DND-41 (cell line): ENCODE measurements around the gene SAMD4A.

ENCODE experiments used
- ATAC-seq: fragments of 200-7000 bp; cut with Tn5 transposase; 3 replicates; pipeline ENCODE4 v1.9.1; 2021; ENCODE audit warnings: low read depth; ENCODE audit not compliant: insufficient read depth
- DNase-seq: peaks from one replicate; pipeline ENCODE4 v3.0.0-alpha.2; 2020
- H2AFZ ChIP-seq: 2 replicates; pipeline ENCODE4 v1.6.0; 2012; ENCODE audit warnings: low read depth, low read length
- H3K27ac ChIP-seq: 2 replicates; pipeline ENCODE4 v1.5.1; 2012; ENCODE audit warnings: low read length, inconsistent platforms
- H3K27me3 ChIP-seq: fragments of 200-600 bp; sonication (generic); 2 replicates; pipeline ENCODE4 v1.6.0; 2012; ENCODE audit warnings: low read length, mild to moderate bottlenecking, inconsistent platforms; ENCODE audit not compliant: insufficient read depth, poor library complexity
- H3K36me3 ChIP-seq: 2 replicates; pipeline ENCODE4 v1.5.1; 2012; ENCODE audit warnings: low read length, inconsistent platforms; ENCODE audit not compliant: insufficient read depth
- H3K4me1 ChIP-seq: 2 replicates; pipeline ENCODE4 v1.5.1; 2012; ENCODE audit warnings: mild to moderate bottlenecking, low read length; ENCODE audit not compliant: insufficient read depth
- H3K4me2 ChIP-seq: 2 replicates; pipeline ENCODE4 v1.6.0; 2012; ENCODE audit warnings: mild to moderate bottlenecking, moderate library complexity, low read length, inconsistent platforms; ENCODE audit not compliant: insufficient read depth
- H3K4me3 ChIP-seq, 2 experiments: fragments of 200-600 bp in 1 of 2; shearing (Covaris generic) in 1 of 2; 2 replicates each; pipeline ENCODE4 v1.5.1; 2012 to 2016; ENCODE audit warnings: inconsistent platforms in 2 of 2, low read length in 2 of 2, mild to moderate bottlenecking in 2 of 2, low read depth in 1 of 2, moderate library complexity in 1 of 2
- H3K79me2 ChIP-seq: 2 replicates; pipeline ENCODE4 v1.6.0; 2012; ENCODE audit warnings: low read length, inconsistent platforms; ENCODE audit not compliant: insufficient read depth
- H3K9ac ChIP-seq: 2 replicates; pipeline ENCODE4 v1.6.0; 2012; ENCODE audit warnings: low read depth, mild to moderate bottlenecking, inconsistent platforms, low read length, moderate library complexity
- H3K9me3 ChIP-seq: 2 replicates; pipeline ENCODE4 v1.5.1; 2012; ENCODE audit warnings: low read length, moderate library complexity, mild to moderate bottlenecking, inconsistent platforms; ENCODE audit not compliant: insufficient read depth, severe bottlenecking
- H4K20me1 ChIP-seq: 2 replicates; pipeline ENCODE4 v1.6.0; 2012; ENCODE audit warnings: low read length; ENCODE audit not compliant: insufficient read depth
- EZH2 ChIP-seq: IDR thresholded peaks from 3 replicates; pipeline ENCODE4 v1.6.1; 2012; ENCODE audit warnings: borderline replicate concordance, low read depth, mild to moderate bottlenecking, moderate library complexity, low read length, inconsistent platforms; ENCODE audit not compliant: severe bottlenecking
- TF ChIP-seq, protein P1 (sequence below): IDR thresholded peaks from 2 replicates; pipeline ENCODE4 v1.5.1; 2012; ENCODE audit warnings: borderline replicate concordance, low read length, moderate library complexity, mild to moderate bottlenecking; ENCODE audit not compliant: poor library complexity, severe bottlenecking; ENCODE audit errors: extremely low read depth

The SAMD4A gene

GRCh38 chr14:54610051-54610977 lies 43.4 kb downstream of the SAMD4A start:
- H3K36me3 ChIP-seq, result no peaks in the 10 kb centered on the region
- ATAC-seq (no peak), DNase-seq (no peak)
- H3K4me1 ChIP-seq, result no peaks in the 10 kb centered on the region
- no peak for TF ChIP-seq EZH2
- TF ChIP-seq, protein P1, sequence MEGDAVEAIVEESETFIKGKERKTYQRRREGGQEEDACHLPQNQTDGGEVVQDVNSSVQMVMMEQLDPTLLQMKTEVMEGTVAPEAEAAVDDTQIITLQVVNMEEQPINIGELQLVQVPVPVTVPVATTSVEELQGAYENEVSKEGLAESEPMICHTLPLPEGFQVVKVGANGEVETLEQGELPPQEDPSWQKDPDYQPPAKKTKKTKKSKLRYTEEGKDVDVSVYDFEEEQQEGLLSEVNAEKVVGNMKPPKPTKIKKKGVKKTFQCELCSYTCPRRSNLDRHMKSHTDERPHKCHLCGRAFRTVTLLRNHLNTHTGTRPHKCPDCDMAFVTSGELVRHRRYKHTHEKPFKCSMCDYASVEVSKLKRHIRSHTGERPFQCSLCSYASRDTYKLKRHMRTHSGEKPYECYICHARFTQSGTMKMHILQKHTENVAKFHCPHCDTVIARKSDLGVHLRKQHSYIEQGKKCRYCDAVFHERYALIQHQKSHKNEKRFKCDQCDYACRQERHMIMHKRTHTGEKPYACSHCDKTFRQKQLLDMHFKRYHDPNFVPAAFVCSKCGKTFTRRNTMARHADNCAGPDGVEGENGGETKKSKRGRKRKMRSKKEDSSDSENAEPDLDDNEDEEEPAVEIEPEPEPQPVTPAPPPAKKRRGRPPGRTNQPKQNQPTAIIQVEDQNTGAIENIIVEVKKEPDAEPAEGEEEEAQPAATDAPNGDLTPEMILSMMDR, result no peak
- no peak overlapping the region for H3K27ac ChIP-seq
- H2AFZ ChIP-seq, result no peak overlapping the region
- H3K27me3 ChIP-seq, result peaks cover 12% of the 10 kb centered on the region
- no peak overlapping the region for H3K4me2 ChIP-seq
- H3K4me3 ChIP-seq, result no peak overlapping the region
- no peaks in the 10 kb centered on the region for H3K9me3 ChIP-seq
- no peak overlapping the region for H3K9ac ChIP-seq
- H4K20me1 ChIP-seq, result no peaks in the 10 kb centered on the region
- H3K79me2 ChIP-seq, result no peaks in the 10 kb centered on the region

GRCh38 chr14:54614296-54614695 lies 47.4 kb downstream of the SAMD4A start:
- DNase-seq (no peak), ATAC-seq (no peak)
- H3K4me3 ChIP-seq, result no peak overlapping the region
- no peak for TF ChIP-seq EZH2
- TF ChIP-seq, protein P1, result no peak
- no peaks in the 10 kb centered on the region for H3K79me2 ChIP-seq
- H3K36me3 ChIP-seq, result no peaks in the 10 kb centered on the region
- no peaks in the 10 kb centered on the region for H3K9me3 ChIP-seq
- no peak overlapping the region for H3K9ac ChIP-seq
- H3K4me2 ChIP-seq, result no peak overlapping the region
- no peak overlapping the region for H3K27ac ChIP-seq
- no peaks in the 10 kb centered on the region for H3K4me1 ChIP-seq
- H2AFZ ChIP-seq, result no peak overlapping the region
- H3K27me3 ChIP-seq, result peaks cover 21% of the 10 kb centered on the region
- no peaks in the 10 kb centered on the region for H4K20me1 ChIP-seq

DNA sequence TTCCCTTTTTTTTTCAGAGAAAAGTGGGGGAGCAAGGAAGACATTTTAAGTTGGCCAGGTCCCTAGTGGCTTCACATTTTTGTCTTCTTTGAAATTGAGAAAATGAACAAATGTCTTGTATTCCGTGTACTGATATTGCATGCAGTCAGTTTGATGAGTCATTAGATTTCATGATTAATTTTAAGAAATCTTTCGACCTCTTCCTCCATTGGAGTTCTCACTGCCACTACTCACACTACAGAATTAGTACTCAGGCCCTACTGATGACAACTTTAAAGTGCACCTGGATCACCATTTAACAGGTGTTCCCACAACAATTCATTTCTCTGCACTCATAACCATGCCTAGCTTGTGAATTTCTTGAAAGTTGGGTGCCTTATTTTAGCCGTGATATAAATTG lies 50.5 kb downstream of the SAMD4A start:
- Histone ChIP-seq H3K4me1 (no peaks in the 10 kb centered on the region), H3K9me3 (no peaks in the 10 kb centered on the region), H3K36me3 (no peaks in the 10 kb centered on the region), H3K79me2 (no peaks in the 10 kb centered on the region), H3K9ac (no peak overlapping the region), H3K4me3 (no peak overlapping the region), H3K4me2 (no peak overlapping the region), H3K27me3 (peaks cover 22% of the 10 kb centered on the region), H4K20me1 (no peaks in the 10 kb centered on the region), H2AFZ (no peak overlapping the region), H3K27ac (no peak overlapping the region)
- TF ChIP-seq, protein P1, result no peak
- no peak for TF ChIP-seq EZH2
- DNase-seq, result no peak
- ATAC-seq, result no peak

- Histone ChIP-seq H3K9me3 (no peaks in the 10 kb centered on the region), H3K4me2 (no peak overlapping the region), H2AFZ (no peak overlapping the region), H3K36me3 (no peaks in the 10 kb centered on the region), H3K27me3 (peaks cover 18% of the 10 kb centered on the region), H3K4me1 (no peaks in the 10 kb centered on the region), H3K27ac (no peak overlapping the region), H3K4me3 (no peak overlapping the region), H3K9ac (no peak overlapping the region), H4K20me1 (no peaks in the 10 kb centered on the region), H3K79me2 (no peaks in the 10 kb centered on the region)
- no peak for TF ChIP-seq EZH2
- TF ChIP-seq, protein P1, result no peak
- DNase-seq (no peak), ATAC-seq (no peak)
These were observed 54.8 kb downstream of the SAMD4A start for GRCh38 chr14:54621686-54622085.
